NT2/D1 (cell line): Measurements from ENCODE around the gene AIFM3.

Experiments used
- DNase-seq: peaks from one replicate; pipeline ENCODE4 v3.0.0-alpha.2; 2011; ENCODE audit warnings: low read depth, low spot score
- H3K27me3 ChIP-seq: 2 replicates; pipeline ENCODE4 v1.6.0; 2011; ENCODE audit warnings: mild to moderate bottlenecking; ENCODE audit not compliant: insufficient read length, insufficient read depth
- H3K36me3 ChIP-seq: 2 replicates; pipeline ENCODE4 v1.6.1; 2011; ENCODE audit warnings: mild to moderate bottlenecking, low read length, mixed read lengths; ENCODE audit not compliant: insufficient read depth, insufficient read length
- H3K4me1 ChIP-seq: 2 replicates; pipeline ENCODE4 v1.5.1; 2011; ENCODE audit not compliant: insufficient read depth, insufficient read length
- H3K4me3 ChIP-seq: 2 replicates; pipeline ENCODE4 v1.5.1; 2011; ENCODE audit warnings: low read depth; ENCODE audit not compliant: insufficient read length
- H3K9ac ChIP-seq: 2 replicates; pipeline ENCODE4 v1.6.0; 2011; ENCODE audit warnings: low read depth; ENCODE audit not compliant: insufficient read length
- H3K9me3 ChIP-seq: 2 replicates; pipeline ENCODE4 v1.5.1; 2011; ENCODE audit warnings: mild to moderate bottlenecking, low read length; ENCODE audit not compliant: insufficient read depth
- SUZ12 ChIP-seq: IDR thresholded peaks from 2 replicates; pipeline ENCODE4 v1.6.1; 2011; ENCODE audit not compliant: insufficient read length, insufficient read depth; ENCODE audit errors: extremely low read depth
- YY1 ChIP-seq: IDR thresholded peaks from 2 replicates; pipeline ENCODE4 v1.6.1; 2011; ENCODE audit not compliant: insufficient read length, insufficient read depth
- ZNF274 ChIP-seq: IDR thresholded peaks from 2 replicates; pipeline ENCODE4 v1.6.1; 2011; ENCODE audit warnings: mild to moderate bottlenecking, low read depth, low read length

Gene AIFM3

DNA sequence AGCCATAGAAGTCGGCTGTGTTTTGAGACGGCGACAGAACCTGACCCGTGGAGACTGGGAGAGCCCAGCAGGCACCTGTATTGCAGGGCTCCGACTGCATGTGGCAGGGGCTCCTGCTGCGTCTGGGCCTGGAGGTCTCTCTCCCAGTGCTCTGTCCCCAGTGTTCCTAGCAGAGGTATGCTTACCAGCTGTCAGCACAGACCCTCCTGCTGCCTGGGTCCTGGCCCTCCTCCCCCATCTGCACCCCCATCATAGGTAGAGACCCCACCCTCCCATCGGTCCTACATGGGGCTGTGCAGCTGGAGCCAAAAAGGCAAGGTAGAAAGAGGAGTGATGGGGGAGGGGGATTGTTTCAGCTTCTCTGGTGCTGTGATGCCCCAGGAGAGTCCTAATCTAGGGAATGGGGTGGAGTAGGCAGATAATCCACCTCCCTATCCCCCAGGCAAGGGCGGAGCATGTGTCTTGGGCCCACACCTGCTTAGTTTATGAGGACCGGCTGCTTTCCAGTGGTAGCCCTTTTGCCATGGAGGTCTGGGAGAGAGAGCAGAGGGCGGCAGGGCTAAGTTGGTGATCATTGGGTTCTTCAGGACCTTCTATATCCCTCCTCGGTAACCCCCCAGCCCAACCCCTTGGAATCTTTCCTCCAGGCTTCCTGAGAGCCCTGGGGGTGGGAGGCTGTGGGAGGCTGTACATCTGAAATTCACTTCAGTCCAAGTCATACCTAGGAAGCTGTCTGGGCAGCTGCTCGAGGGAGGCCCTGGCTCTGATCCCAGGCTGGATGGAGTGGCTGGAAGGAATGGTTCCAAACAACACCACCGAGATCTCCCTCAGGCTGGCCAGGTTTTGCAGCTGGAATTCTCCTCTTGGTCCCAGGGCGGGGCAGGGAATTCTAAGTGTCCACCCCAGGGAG is 60.0 kb downstream of the AIFM3 start:
- H3K4me1 ChIP-seq, result peaks cover 16% of the 10 kb centered on the region
- H3K4me3 ChIP-seq, result no peak overlapping the region
- no peaks in the 10 kb centered on the region for H3K36me3 ChIP-seq
- TF ChIP-seq SUZ12, result no peak
- TF ChIP-seq ZNF274, result no peak
- no peak for TF ChIP-seq YY1
- H3K9ac ChIP-seq, result no peak overlapping the region
- no peaks in the 10 kb centered on the region for H3K9me3 ChIP-seq
- H3K27me3 ChIP-seq, result peaks cover 15% of the 10 kb centered on the region
- DNase-seq, result no peak

DNA sequence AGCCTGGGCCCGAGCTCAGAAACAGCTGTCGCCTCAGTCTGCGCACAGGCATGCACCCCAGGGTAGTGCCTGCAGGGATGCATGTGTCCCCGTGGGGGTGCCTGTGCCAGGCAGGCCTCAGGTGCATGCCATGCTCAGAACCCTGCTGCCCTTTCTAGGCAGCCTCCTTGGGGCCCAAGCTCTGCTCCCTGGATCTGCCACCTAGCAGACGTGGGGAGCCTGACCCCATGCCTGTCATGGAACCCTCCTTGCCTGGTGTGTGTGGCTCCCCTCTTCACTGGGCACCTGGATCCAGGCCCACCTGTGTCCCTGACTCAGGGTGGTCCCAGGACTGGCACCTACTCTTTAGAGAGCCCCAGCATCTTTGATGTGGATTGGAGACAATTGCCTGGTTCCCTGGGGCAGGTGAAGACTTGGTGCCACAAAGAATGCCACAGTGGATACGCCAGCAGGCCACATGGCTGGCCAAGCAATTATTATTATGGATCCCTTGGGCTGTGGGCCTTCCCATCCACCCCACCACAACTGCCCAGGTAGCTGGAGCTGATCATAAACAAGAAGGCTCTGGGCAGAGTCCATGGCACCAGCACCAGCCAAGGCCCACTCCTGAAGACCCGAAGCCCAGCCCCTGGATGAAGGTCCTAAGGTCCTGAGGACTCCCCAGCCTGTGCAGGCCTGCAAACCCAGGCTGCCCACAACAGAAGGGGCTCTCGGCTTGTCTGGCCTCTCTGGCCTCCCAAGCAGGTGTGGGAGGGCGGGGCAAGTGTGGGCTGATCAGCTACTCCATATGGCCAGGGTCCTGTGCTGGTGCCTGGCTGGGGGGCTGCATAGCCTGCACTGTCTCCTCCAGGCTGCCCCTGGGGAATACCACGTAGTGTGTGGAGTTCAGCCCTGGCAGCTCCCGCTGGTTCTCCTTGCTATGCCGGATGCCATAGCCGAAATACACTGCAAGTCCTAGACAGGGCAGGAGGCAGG is 61.5 kb downstream of the AIFM3 start:
- Histone ChIP-seq H3K9ac (no peak overlapping the region), H3K4me3 (no peak overlapping the region), H3K27me3 (peaks cover 18% of the 10 kb centered on the region), H3K4me1 (peaks cover 20% of the 10 kb centered on the region), H3K36me3 (no peaks in the 10 kb centered on the region), H3K9me3 (no peaks in the 10 kb centered on the region)
- TF ChIP-seq ZNF274, result no peak
- TF ChIP-seq SUZ12, result no peak
- no peak for TF ChIP-seq YY1
- DNase-seq, result no peak

DNA sequence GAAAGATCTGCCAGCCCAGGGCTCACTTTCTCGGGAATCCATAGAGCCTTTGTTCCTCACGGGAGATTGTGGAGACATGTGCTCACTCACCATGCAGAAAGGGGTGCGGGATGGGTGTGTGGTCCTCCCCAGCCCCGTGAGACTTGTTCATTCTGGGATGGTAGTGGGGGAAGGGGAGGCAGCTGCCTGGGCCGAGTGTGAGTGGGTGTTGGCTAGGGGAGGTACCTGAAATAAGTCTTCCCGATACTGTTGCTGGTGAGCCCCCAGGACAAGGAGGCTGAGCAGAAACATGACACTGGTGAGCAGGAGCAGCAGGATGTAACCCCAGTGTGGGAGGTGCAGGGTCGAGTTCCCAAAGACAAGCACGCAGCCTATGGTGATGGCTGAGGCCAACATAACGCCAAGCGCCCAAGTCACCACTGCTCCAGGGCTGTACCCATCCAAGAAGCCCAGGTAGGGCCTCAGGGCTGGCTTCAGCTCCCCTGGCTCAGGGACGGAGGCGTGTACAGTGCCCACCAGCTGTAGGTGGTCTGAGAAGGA is 62.5 kb downstream of the AIFM3 start:
- Histone ChIP-seq H3K36me3 (no peaks in the 10 kb centered on the region), H3K4me3 (no peak overlapping the region), H3K9me3 (no peaks in the 10 kb centered on the region), H3K27me3 (peaks cover 18% of the 10 kb centered on the region), H3K9ac (no peak overlapping the region), H3K4me1 (peaks cover 20% of the 10 kb centered on the region)
- TF ChIP-seq ZNF274 (no peak), YY1 (no peak), SUZ12 (no peak)
- no peak for DNase-seq

DNA sequence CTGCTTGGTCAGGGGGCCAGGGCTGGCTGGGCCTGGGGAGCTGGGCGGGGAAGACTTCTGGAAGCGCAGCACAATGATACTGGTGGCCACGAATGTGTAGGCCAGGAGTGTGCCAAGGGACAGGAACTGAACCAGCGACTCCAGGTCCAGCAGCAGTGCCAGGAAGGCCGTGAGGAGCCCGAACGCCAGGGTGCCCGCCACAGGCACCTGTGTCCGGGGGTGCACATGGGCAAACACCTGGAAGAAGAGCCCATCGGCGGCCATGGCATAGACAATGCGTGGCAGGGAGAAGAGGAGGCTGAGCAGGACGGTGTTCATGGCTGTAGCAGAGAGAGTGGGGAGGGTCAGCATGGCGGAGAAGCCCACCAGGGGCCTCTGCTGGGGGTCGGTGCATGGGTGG is 63.0 kb downstream of the AIFM3 start:
- Histone ChIP-seq H3K4me3 (no peak overlapping the region), H3K9me3 (no peaks in the 10 kb centered on the region), H3K36me3 (no peaks in the 10 kb centered on the region), H3K9ac (no peak overlapping the region), H3K4me1 (peaks cover 20% of the 10 kb centered on the region), H3K27me3 (peaks cover 18% of the 10 kb centered on the region)
- TF ChIP-seq ZNF274, result no peak
- no peak for TF ChIP-seq SUZ12
- TF ChIP-seq YY1, result no peak
- DNase-seq, result no peak
